GM21723 (cell line): ENCODE data around the gene HSPA5.
"Not testable (repeated sequence)": the region's sequence is repeated elsewhere in the genome, so short reads cannot be mapped to it uniquely, and the experiment has no call there.

Experiments
- ATAC-seq: cut with Tn5 transposase; IDR thresholded peaks from one replicate; pipeline ENCODE4 v1.9.1; 2021; ENCODE audit warnings: mild to moderate bottlenecking, moderate library complexity; ENCODE audit not compliant: unreplicated experiment

Gene HSPA5

DNA sequence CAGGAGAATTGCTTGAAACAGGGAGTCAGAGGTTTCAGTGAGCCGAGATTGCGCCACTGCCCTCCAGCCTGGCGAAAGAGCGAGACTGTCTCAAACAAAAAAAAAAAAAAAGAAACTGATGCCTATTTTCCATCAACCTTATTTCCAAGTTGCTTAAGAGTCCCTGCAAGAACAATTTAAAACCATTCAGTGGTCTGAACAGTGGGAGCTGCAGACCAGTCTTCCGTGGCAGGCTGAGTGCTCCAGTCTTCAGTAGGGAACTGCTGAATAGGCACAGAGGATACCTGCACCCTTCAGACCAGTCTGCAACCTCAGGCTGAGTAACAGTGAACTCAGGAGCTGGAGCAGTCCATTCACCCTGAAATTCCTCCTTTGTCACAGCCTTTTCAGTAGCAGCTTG lies 46.7 kb downstream of the HSPA5 start:
- ATAC-seq: not testable (repeated sequence)

DNA sequence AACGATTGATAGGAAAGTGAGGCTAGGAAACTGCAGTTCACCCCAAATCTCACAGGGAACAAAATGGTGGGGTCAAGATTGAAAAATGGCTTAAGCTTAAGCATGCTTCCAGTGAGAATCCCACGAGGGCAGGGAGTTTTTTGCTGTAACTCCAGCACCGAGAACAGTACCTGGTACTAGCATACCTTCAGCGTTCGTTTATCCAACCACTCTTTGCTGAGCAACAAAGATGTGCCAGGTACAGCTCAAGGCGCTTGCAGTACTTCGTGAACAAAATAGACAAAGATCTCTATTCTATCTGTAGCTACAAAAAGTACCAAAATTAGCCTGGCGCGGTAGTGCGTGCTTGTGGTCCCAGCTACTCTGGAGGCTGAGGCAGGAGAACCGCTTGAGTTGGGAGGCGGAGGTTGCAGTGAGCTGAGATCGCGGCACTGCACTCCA lies 50.8 kb downstream of the HSPA5 start:
- no peak for ATAC-seq

DNA sequence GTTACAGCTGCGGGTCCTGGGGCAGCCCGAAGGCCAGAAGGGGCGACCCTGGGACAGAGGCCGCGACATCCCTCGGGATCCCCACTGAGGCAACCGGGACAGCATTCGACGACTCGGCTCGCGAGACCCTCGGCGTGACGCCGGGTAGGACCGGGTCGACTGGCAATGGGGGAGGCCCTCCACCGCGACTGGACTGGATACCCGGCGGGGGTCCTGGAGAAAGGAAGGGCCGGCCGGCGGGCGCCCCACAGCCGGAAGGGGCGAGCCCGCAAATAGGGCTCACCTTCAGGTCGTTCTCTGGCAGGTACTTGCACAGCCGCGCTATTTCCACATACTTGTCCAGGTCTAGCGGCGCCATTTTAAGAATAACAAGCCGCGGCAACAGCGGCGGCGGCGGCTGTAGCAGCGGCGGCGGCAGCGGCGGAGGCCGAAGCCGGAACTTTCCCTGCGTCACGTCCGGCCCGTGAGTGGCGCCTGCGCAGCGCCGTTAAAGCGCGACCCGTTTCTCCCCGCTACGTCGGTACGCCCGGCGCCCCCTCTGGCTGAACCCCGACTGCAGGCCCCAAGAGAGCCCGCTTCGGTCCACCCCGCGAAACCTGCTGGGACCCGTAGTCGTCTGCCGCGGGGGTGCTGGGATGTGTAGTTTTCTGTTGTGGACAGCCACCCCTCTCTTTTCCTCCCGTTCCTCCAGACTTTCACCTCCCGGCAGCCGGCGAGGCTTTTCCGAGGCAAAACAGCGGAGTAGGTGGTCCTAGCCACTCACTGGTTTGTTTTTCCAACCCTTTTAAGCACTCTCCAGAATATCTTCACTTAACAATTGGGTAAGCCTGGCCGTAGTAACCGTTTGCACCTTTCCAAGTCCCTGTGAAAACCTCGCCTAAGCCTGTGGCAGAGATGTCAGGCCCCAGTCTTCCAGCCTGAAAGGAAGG lies 51.5 kb downstream of the HSPA5 start, which contains the start of gene PPP6C:
PPP6C (minus strand) TSS at position 443 of the 929 bp plus-strand sequence; CDS start at position 358, 85 bp downstream.
- peak; percentile 96 for ATAC-seq

DNA sequence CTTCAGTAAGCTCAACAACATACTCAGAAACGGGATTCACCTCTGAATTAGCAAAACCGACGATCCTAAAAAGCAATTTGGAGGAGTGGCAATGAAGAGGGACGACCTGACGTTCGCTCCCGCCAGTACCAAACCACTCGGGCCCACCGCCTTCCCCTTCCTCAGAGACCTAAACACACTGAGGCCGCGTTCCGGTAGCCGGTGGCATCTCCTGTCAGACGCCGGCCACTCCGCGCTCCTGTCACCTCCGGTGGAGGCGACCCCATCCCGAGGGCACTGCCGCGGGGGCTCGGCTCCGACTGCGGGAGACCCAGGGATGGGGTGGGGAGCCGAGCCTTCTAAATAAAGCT lies 52.2 kb downstream of the HSPA5 start:
- peak; percentile 24 for ATAC-seq
